Fibroblast of lung (primary cell): ENCODE data around the gene GFPT2. TPM values are rescaled to one million over a fixed set of nuclear protein-coding genes. Genes with fewer than 3 reads are reported as not detected.

Experiments
- DNase-seq, 2 donors: peaks; one replicate each; pipeline versions ENCODE4 v3.0.0 to v3.0.0-alpha.2; 2010; ENCODE audit warnings: low read depth in 2 of 2
- H2AFZ ChIP-seq: 2 replicates; pipeline ENCODE4 v1.5.1; 2012; ENCODE audit warnings: low read length, control low read depth, inconsistent platforms
- H3K27ac ChIP-seq: 2 replicates; pipeline ENCODE4 v1.5.1; 2011; ENCODE audit warnings: low read length, control low read depth; ENCODE audit not compliant: insufficient read depth
- H3K27me3 ChIP-seq: 2 replicates; pipeline ENCODE4 v1.5.1; 2011; ENCODE audit warnings: mild to moderate bottlenecking, low read length; ENCODE audit not compliant: control insufficient read depth, insufficient read depth
- H3K36me3 ChIP-seq: 2 replicates; pipeline ENCODE4 v1.5.1; 2011; ENCODE audit warnings: low read length; ENCODE audit not compliant: control insufficient read depth, insufficient read depth
- H3K4me1 ChIP-seq: 2 replicates; pipeline ENCODE4 v1.5.1; 2011; ENCODE audit warnings: low read length; ENCODE audit not compliant: control insufficient read depth, insufficient read depth; ENCODE audit errors: extremely low read depth
- H3K4me2 ChIP-seq: 2 replicates; pipeline ENCODE4 v1.5.1; 2011; ENCODE audit warnings: low read length, control low read depth; ENCODE audit not compliant: insufficient read depth; ENCODE audit errors: extremely low read depth
- H3K4me3 ChIP-seq, 4 experiments: fragments of 200-600 bp in 1 of 4; sonication (generic) in 1 of 4; replicated peaks in 1 of 4; 2 replicates each; pipeline ENCODE4 v1.5.1; 2011 to 2016; ENCODE audit warnings: low read length in 4 of 4, low read depth in 3 of 4, mild to moderate bottlenecking in 3 of 4, control low read depth in 2 of 4, inconsistent platforms in 1 of 4, mixed read lengths in 1 of 4; ENCODE audit not compliant: insufficient read depth in 1 of 4; ENCODE audit errors: control extremely low read depth in 1 of 4
- H3K79me2 ChIP-seq: 2 replicates; pipeline ENCODE4 v1.5.1; 2012; ENCODE audit warnings: mild to moderate bottlenecking, low read length, inconsistent platforms; ENCODE audit not compliant: control insufficient read depth, insufficient read depth
- H3K9ac ChIP-seq: 2 replicates; pipeline ENCODE4 v1.5.1; 2011; ENCODE audit warnings: mild to moderate bottlenecking, low read length, control low read depth; ENCODE audit not compliant: insufficient read depth
- H3K9me3 ChIP-seq: 2 replicates; pipeline ENCODE4 v1.5.1; 2012; ENCODE audit warnings: low read depth, low read length; ENCODE audit not compliant: control insufficient read depth, insufficient read depth
- H4K20me1 ChIP-seq: 2 replicates; pipeline ENCODE4 v1.5.1; 2011; ENCODE audit warnings: low read length; ENCODE audit not compliant: control insufficient read depth, insufficient read depth; ENCODE audit errors: extremely low read depth
- EZH2 ChIP-seq: IDR thresholded peaks from 2 replicates; pipeline ENCODE4 v1.5.1; 2012; ENCODE audit warnings: low read length, control low read depth, mild to moderate bottlenecking; ENCODE audit errors: missing control alignments
- polyA plus RNA-seq, 2 donors: library from polyadenylated mRNA; depleted of rRNA in 1 of 2; stranded (reverse) in 1 of 2; unstranded in 1 of 2; fragments of >200 nt; gene quantifications; 2 replicates each; pipeline ENCODE4 v1.2.1, GENCODE V29; 2011 to 2012; ENCODE audit warnings: missing spikeins in 1 of 2
- total RNA-seq: library from RNA; depleted of rRNA; stranded (reverse); fragments of >200 nt; gene quantifications from 2 replicates; pipeline ENCODE4 v1.2.1, GENCODE V29; 2014
- TF ChIP-seq, protein P1 (sequence below), 2 donors: IDR thresholded peaks in 1 of 2; conservative IDR thresholded peaks in 1 of 2; 1 replicate in 1 of 2; 2 replicates in 1 of 2; pipeline ENCODE4 v1.5.1; 2011 to 2012; ENCODE audit warnings: low read length in 2 of 2, control low read depth in 1 of 2, inconsistent platforms in 1 of 2, low read depth in 1 of 2, mild to moderate bottlenecking in 1 of 2

Gene GFPT2
- total and polyA plus RNA-seq, 2 donors (not counting 1 experiment from before 2014, with no cell fraction given) = 6.1 to 19.3 TPM

- Histone ChIP-seq H2AFZ (no peak overlapping the region), H4K20me1 (no peaks in the 10 kb centered on the region), H3K4me3 (no peak overlapping the region), H3K4me2 (no peak overlapping the region), H3K4me1 (no peaks in the 10 kb centered on the region), H3K27me3 (no peaks in the 10 kb centered on the region), H3K9ac (no peak overlapping the region), H3K27ac (no peak overlapping the region), H3K9me3 (no peaks in the 10 kb centered on the region), H3K36me3 (no peaks in the 10 kb centered on the region), H3K79me2 (no peaks in the 10 kb centered on the region)
- TF ChIP-seq, protein P1, sequence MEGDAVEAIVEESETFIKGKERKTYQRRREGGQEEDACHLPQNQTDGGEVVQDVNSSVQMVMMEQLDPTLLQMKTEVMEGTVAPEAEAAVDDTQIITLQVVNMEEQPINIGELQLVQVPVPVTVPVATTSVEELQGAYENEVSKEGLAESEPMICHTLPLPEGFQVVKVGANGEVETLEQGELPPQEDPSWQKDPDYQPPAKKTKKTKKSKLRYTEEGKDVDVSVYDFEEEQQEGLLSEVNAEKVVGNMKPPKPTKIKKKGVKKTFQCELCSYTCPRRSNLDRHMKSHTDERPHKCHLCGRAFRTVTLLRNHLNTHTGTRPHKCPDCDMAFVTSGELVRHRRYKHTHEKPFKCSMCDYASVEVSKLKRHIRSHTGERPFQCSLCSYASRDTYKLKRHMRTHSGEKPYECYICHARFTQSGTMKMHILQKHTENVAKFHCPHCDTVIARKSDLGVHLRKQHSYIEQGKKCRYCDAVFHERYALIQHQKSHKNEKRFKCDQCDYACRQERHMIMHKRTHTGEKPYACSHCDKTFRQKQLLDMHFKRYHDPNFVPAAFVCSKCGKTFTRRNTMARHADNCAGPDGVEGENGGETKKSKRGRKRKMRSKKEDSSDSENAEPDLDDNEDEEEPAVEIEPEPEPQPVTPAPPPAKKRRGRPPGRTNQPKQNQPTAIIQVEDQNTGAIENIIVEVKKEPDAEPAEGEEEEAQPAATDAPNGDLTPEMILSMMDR (conservative IDR thresholded peaks at IDR 0.05 in 1 of 2, IDR thresholded peaks at IDR 0.05 in 1 of 2; ENCODE audit: low read depth in 1 of 2, low read length in 2 of 2) = no peak
- TF ChIP-seq EZH2 = no peak
- DNase-seq = no peak
These were observed 99.9 kb downstream of the GFPT2 start for GRCh38 chr5:180253036-180253824.

- TF ChIP-seq EZH2 = no peak
- TF ChIP-seq, protein P1 (conservative IDR thresholded peaks at IDR 0.05 in 1 of 2, IDR thresholded peaks at IDR 0.05 in 1 of 2; ENCODE audit: low read depth in 1 of 2, low read length in 2 of 2) = no peak
- Histone ChIP-seq H2AFZ (no peak overlapping the region), H3K27me3 (no peaks in the 10 kb centered on the region), H3K9me3 (no peaks in the 10 kb centered on the region), H3K4me3 (no peak overlapping the region), H3K9ac (no peak overlapping the region), H3K79me2 (no peaks in the 10 kb centered on the region), H4K20me1 (no peaks in the 10 kb centered on the region), H3K4me2 (no peak overlapping the region), H3K27ac (no peak overlapping the region), H3K4me1 (no peaks in the 10 kb centered on the region), H3K36me3 (peaks cover 2% of the 10 kb centered on the region)
- no peak for DNase-seq
These were observed 101.2 kb downstream of the GFPT2 start for GRCh38 chr5:180251887-180252286.

GRCh38 chr5:180251141-180251540, 102.0 kb downstream of the GFPT2 start:
- Histone ChIP-seq H3K79me2 (no peaks in the 10 kb centered on the region), H3K4me3 (no peak overlapping the region), H3K4me1 (no peaks in the 10 kb centered on the region), H3K9ac (no peak overlapping the region), H3K36me3 (peaks cover 2% of the 10 kb centered on the region), H3K27ac (no peak overlapping the region), H4K20me1 (no peaks in the 10 kb centered on the region), H3K4me2 (no peak overlapping the region), H3K9me3 (no peaks in the 10 kb centered on the region), H2AFZ (no peak overlapping the region), H3K27me3 (no peaks in the 10 kb centered on the region)
- TF ChIP-seq, protein P1 (conservative IDR thresholded peaks at IDR 0.05 in 1 of 2, IDR thresholded peaks at IDR 0.05 in 1 of 2; ENCODE audit: low read depth in 1 of 2, low read length in 2 of 2) = no peak
- TF ChIP-seq EZH2 = no peak
- no peak for DNase-seq

Other genes starting within 250 kb of the GFPT2 start
- gene RASGEF1C, start 144.1 kb downstream of the GFPT2 start, total RNA-seq = under 0.01 TPM in 2 replicates
- gene RASGEF1C, start 144.1 kb downstream of the GFPT2 start, polyA plus RNA-seq = 0.03 TPM in 1 of 2 replicates, not detected in the other
- 24.7 and 27.6 TPM in 2 replicates for gene MAPK9, start 61.3 kb downstream of the GFPT2 start, total RNA-seq
- gene MAPK9, start 61.3 kb downstream of the GFPT2 start, polyA plus RNA-seq = 36.8 and 43.1 TPM in 2 replicates
- 11.3 and 12.7 TPM in 2 replicates for gene CNOT6, start 141.0 kb upstream of the GFPT2 start, total RNA-seq
- 19.5 and 20.0 TPM in 2 replicates for gene CNOT6, start 141.0 kb upstream of the GFPT2 start, polyA plus RNA-seq
- gene SCGB3A1, start 238.2 kb upstream of the GFPT2 start, total RNA-seq = not detected in 2 replicates
- gene SCGB3A1, start 238.2 kb upstream of the GFPT2 start, polyA plus RNA-seq = not detected in 2 replicates